NCI-H1105 treated with DMSO at 0.1 percent for 48 hours (cell line): ENCODE data around the gene ZNF649.
"Not testable (repeated sequence)": the region's sequence is repeated elsewhere in the genome, so short reads cannot be mapped to it uniquely, and the experiment has no call there.

Source experiments
- DNase-seq: peaks from one replicate; lab custom pipeline; 2025; lab: John Stamatoyannopoulos, UW

Gene ZNF649

GRCh38 chr19:51904331-51905165 is at the start of gene ZNF649:
ZNF649 (minus strand) TSS chr19:51905017; CDS start chr19:51900107, 4,910 bp downstream.
- peak; percentile 87 for DNase-seq

- DNase-seq = no peak
Measured at GRCh38 chr19:51948975-51949374, 44.2 kb upstream of the ZNF649 start.

GRCh38 chr19:51946602-51947001 is 41.8 kb upstream of the ZNF649 start:
- DNase-seq = no peak

GRCh38 chr19:51944798-51945552 is 40.2 kb upstream of the ZNF649 start:
- DNase-seq = no peak

GRCh38 chr19:51938936-51939335 is 34.1 kb upstream of the ZNF649 start:
- no peak for DNase-seq

- DNase-seq = no peak
Measured at GRCh38 chr19:51931921-51932320, 27.1 kb upstream of the ZNF649 start.

GRCh38 chr19:51927859-51928258 is 23.0 kb upstream of the ZNF649 start:
- no peak for DNase-seq

- peak; percentile 96 for DNase-seq
Measured at GRCh38 chr19:51926784-51927741, 22.2 kb upstream of the ZNF649 start, which contains the start of gene ZNF613. ZNF613 (plus strand) TSS chr19:51927472; CDS start chr19:51936221, 8,749 bp downstream.

GRCh38 chr19:51926426-51926783 is 21.6 kb upstream of the ZNF649 start:
- DNase-seq = no peak

GRCh38 chr19:51921949-51922348 is 17.1 kb upstream of the ZNF649 start:
- DNase-seq = no peak

- DNase-seq = no peak
Measured at GRCh38 chr19:51919606-51920005, 14.8 kb upstream of the ZNF649 start.

GRCh38 chr19:51916167-51916566 is 11.3 kb upstream of the ZNF649 start:
- no peak for DNase-seq

- DNase-seq = no peak
Measured at GRCh38 chr19:51915324-51915867, 10.6 kb upstream of the ZNF649 start.

- DNase-seq = not testable (repeated sequence)
Measured at GRCh38 chr19:51907981-51908380, 3.2 kb upstream of the ZNF649 start.

GRCh38 chr19:51906108-51906507 is 1.3 kb upstream of the ZNF649 start:
- DNase-seq = not testable (repeated sequence)

GRCh38 chr19:51905639-51906038 is 822 bp upstream of the ZNF649 start:
- DNase-seq = not testable (repeated sequence)

- no peak for DNase-seq
Measured at GRCh38 chr19:51905206-51905605, 389 bp upstream of the ZNF649 start.

GRCh38 chr19:51903192-51903591 is 1.6 kb downstream of the ZNF649 start:
- no peak for DNase-seq

GRCh38 chr19:51901860-51902259 is 3.0 kb downstream of the ZNF649 start:
- DNase-seq = no peak

GRCh38 chr19:51891193-51891747 is 13.5 kb downstream of the ZNF649 start:
- no peak for DNase-seq

GRCh38 chr19:51889934-51890333 is 14.9 kb downstream of the ZNF649 start:
- DNase-seq = no peak
